Inferior parietal cortex (tissue), 1 donor: ENCODE results near the gene A1BG.
A peak's percentile ranks its signal among the peaks of the same experiment; 100 is the strongest.

Experiments
- DNase-seq: peaks from one replicate; pipeline ENCODE4 v3.0.0-alpha.2; 2016; ENCODE audit errors: extremely low spot score

A1BG gene, protein sequence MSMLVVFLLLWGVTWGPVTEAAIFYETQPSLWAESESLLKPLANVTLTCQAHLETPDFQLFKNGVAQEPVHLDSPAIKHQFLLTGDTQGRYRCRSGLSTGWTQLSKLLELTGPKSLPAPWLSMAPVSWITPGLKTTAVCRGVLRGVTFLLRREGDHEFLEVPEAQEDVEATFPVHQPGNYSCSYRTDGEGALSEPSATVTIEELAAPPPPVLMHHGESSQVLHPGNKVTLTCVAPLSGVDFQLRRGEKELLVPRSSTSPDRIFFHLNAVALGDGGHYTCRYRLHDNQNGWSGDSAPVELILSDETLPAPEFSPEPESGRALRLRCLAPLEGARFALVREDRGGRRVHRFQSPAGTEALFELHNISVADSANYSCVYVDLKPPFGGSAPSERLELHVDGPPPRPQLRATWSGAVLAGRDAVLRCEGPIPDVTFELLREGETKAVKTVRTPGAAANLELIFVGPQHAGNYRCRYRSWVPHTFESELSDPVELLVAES

DNA sequence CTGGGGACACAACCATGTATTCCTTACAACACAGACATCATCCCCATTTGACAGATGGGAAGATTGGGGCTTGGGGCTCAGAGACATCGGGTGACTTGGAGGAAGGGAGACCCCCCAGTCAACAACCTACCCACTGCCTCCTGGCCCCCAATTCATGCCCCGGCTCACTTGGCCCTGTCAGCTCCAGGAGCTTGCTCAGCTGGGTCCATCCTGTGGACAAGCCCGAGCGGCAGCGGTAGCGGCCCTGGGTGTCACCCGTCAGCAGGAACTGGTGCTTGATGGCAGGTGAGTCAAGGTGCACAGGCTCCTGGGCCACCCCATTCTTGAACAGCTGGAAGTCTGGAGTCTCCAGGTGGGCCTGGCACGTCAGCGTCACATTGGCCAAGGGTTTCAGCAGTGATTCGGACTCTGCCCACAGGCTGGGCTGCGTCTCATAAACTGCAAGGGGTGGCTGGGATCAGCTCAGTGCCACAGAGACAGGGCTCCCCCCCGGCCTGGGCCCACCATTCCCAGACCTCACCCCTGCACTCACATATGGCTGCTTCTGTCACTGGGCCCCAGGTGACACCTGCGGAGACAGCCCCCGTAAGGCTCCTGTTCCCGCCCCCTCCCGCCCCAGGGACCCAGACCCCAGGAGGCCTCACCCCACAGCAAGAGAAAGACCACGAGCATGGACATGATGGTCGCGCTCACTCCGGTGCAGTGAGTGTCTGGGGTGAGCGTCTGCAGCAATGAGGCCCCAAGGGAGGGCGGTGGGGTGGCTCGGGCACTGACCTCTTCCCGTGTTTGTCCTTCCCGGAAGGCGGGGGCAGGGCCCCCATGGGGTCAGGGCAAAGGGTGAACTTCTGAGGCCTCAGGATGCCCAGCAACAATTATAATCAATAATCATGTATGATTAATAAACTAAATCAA is at the start of gene A1BG:
TSS of gene A1BG (minus strand) at position 733 of the 912 bp plus-strand sequence. CDS start at position 678, 55 bp downstream.
- no peak for DNase-seq

DNA sequence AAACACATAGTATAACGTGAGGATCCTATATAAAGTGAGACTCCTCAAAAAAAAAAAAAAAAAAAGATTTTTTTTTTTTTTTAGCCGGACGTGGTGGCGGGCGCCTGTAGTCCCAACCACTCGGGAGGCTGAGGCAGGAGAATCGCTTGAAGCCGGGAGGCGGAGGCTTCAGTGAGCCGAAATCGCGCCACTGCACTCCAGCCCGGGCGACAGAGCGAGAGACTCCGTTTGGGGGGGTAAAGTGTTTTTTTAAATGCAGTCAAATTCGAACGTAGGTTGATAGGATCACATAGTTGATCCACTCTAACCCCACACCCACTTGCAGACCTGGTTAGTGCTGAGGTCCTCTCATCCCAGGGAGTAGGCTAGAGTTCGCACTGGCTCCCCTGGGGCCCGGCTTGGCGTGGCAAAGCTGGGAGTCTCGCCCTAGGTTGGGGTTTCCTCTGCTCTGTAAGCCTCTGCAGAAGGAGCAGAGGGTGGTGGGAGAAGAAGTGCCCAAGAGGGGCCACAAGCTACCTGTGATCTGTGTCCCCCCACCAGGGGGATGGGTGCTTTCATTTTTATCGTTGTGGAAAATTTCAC is 48.6 kb upstream of the A1BG start:
- no peak for DNase-seq

DNA sequence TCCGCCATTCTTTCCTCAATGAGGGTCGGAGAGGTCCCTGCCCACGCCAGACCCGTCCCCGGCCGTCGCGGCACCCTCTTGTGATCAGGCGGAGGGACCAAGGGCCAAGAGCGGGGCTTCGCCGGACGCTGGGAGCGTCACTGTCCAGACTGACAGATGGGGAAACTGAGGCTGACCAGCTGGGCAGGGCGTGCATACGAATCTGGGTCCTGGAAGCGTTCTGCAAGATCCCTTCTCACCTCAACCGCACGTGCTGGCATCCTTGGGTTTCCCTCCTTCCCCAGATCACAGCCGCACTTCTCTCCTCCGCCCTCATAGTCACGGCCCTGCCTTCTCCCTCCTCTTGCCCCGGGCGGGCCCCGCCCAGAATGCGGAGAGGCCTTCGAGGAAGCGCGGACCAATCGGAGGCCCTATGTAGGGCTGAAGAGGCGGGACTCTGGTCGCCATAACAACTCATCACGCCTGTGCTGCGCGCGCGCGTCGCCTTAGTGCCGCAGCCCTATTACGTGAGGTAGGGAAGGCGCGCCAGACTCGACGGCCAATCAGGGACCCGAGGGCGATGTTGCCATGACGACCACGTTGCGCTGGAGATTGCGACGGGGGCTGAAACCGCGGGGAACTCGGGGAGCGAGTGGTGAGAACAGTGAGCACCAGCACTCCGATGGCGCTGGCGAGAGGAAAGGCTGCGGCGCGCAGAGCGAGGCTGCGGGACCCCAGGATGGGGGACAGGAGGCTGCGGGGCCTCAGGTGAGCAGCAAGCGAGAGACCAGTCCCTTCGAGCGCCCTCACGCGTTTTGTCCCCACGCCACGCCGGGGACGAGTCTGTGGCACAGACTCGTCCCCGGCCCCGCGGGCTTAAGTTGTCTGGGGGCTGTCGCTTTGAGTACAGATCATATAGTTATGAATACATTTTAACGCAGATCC is 47.9 kb upstream of the A1BG start:
- DNase-seq, result peak; percentile 99

GRCh38 chr19:58400316-58400915 is 47.1 kb upstream of the A1BG start:
- DNase-seq, result no peak

- DNase-seq, result no peak
These were observed 46.6 kb upstream of the A1BG start for GRCh38 chr19:58399903-58400302.

GRCh38 chr19:58398545-58398944 is 45.3 kb upstream of the A1BG start:
- DNase-seq, result no peak

DNA sequence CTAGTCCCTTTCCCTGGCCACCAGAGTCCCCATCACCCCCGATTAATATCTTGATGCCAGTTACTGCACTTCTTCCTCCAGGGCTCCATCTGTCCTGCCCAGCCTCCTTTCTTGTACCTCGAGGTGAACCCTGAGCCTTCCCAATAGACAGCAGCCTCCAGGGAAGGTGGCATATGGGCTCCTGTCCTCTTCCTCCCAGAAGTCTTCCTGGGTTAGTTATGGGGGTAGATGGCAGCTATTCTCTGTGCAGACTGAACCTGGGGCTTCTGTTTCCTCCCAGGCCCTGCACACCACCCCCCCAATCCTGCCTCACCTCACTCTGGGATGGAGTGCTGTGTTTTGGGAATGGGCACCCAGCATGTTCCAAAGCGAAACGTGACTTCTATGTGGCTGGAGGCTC is 44.8 kb upstream of the A1BG start:
- no peak for DNase-seq

DNA sequence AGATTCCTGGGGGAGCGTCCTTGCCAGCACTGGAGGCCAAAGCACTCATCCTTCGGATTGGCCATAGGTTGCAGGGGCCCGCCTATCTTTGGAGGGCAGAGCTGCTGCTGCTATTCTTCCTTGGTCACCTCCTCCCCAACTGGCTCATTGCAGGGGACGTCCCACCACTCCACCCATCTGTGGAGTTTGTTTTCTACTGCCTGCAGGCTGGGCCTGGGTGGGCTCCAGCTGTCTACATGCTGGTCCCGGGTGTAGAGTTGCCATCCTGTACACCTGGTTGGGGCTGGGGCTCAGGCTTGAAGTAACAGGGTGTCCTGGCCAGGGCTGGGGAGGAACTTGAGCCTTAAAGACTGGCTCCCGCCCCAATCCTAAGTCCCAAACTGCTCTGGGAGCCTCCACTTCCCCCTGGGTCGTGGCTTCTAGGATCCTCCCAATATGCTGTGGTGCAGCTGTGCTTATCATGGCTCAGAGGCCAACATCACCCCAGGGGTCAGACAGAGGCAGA is 44.3 kb upstream of the A1BG start:
- no peak for DNase-seq

DNA sequence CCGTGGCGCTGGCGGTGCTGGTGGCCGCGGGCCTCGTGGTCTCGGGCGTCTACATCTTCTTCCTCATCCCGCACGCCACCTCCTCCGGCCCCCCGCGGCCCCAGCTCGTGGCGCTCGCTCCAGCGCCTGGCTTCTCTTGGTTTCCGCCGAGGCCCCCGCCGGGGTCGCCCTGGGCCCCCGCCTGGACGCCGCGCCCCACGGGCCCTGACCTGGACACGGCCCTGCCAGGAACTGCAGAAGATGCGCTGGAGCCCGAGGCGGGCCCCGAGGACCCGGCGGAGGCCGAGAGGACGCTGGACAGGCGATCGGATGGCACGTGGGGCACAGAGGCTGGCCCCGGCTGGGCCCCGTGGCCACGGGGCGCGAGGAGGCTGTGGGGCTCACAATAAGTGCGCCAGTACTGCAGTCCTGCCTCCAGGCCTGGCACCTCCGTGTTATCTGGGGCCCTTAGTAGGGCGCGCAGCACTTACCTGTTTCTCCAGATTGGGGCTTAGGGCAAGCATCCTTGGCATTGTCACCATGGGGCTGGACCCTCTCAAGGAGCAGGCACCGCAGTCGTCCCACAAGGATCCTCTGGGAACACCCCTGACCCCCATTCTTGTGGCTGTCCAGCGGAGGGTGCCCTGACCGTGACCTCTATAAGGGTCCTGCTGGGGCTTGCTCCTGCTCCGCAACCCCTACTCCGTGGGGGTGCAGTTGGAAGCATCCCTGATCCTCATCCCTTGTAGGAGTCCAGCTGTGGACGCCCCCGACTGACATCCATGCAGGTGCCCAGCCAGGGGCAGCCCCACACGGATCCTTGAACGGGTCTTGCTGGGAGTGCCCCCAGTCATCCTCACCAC is 43.6 kb upstream of the A1BG start:
- DNase-seq, result no peak

DNA sequence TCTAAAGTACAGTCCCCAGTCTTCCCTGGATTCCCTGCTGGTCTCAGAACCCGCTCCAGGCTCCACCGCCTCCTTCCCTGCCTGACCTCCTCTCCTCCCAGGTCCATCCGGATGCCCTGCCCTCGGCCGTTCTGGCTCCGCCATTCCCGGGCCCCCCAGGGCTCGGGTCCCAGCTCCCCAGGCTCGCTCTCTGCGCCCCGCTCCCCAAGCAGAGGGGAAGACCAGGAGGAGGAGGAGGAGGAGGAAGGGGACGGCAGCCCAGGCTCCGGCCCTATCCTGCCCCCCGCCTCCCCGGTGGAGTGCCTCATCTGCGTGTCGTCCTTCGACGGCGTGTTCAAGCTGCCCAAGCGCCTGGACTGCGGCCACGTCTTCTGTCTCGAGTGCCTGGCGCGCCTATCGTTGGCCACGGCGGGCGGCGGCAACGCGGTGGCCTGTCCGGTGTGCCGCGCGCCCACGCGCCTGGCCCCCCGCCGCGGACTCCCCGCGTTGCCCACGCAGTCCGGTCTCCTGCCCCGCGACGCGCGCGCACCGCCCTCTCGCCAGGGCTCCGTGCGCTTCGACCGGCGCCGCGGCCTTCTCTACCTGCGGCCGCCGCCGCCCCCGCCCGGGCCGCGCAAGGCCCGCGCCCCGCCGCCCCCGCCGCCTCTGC is 42.8 kb upstream of the A1BG start:
- no peak for DNase-seq

GRCh38 chr19:58395220-58395978 is 42.1 kb upstream of the A1BG start, which contains the start of gene RNF225:
Gene RNF225 (plus strand): TSS chr19:58395656. CDS start chr19:58396090, 434 bp downstream.
- no peak for DNase-seq

GRCh38 chr19:58394821-58395219 is 41.5 kb upstream of the A1BG start:
- no peak for DNase-seq

GRCh38 chr19:58393725-58394033 is 40.4 kb upstream of the A1BG start:
- no peak for DNase-seq

DNA sequence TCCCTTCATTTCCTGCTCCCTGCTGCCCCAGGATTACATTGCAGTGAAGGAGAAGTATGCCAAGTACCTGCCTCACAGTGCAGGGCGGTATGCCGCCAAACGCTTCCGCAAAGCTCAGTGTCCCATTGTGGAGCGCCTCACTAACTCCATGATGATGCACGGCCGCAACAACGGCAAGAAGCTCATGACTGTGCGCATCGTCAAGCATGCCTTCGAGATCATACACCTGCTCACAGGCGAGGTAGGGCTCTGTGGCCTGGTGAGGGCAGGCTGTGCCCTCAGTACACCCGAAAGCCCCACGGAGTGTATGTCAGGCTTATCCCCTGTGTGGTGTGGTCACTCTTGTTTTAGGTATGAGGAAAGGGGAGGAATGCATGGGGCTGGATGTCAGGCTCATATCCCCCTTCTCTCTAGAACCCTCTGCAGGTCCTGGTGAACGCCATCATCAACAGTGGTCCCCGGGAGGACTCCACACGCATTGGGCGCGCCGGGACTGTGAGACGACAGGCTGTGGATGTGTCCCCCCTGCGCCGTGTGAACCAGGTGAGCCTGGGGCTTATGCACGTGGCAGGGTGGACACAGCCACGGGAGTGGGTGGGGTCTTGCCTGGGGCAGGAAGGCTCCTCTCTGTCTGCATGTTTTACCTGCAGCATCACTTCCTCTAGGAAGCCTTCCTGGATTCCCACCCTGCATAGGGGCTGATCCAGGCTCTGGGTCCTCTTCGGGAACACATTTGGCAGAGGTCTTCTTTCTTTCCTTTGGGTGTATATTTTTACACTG is 39.8 kb upstream of the A1BG start:
- DNase-seq, result no peak

- no peak for DNase-seq
These were observed 34.9 kb upstream of the A1BG start for GRCh38 chr19:58388175-58388526.

DNA sequence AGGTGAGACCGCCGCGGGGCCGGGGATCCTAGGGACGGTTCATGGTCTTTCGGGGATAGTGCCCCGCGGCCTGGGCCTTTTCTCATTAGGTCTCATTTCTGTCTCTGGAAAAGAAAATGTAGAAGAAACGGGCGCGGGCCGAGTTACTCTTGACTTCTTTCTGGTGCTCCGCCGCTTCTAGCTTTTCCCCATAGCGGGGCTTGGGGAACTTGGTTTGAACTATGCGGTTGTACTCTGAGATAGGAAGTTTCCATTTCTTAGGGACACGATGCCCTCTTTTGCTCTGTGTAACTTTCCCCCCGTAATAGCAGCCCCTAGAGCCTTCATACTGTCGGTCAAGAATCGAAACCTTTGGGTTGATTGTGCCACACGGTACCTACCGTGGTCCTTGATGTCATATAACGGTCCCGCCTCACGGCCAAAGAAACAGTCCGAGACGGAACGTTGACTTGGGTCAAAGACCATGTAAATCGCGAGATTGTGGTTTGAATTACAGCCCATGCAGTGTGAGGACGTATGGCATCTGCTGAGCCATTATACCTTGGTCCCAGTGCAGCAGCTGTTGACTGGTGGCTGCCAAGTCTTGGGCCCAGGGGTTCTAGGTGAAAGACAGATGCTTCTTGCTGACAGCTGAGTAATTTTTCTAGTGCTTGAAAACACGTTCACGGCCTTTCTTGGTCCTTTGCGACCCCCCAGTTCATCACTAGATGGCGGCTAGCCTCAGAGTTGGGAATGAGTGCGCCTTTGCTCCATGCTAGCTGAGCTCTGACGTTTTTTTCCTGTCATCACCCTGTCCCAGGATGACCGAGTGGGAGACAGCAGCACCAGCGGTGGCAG is 34.3 kb upstream of the A1BG start:
- no peak for DNase-seq
